Measurements from ENCODE around the gene SS18L1.

The SS18L1 gene

DNA sequence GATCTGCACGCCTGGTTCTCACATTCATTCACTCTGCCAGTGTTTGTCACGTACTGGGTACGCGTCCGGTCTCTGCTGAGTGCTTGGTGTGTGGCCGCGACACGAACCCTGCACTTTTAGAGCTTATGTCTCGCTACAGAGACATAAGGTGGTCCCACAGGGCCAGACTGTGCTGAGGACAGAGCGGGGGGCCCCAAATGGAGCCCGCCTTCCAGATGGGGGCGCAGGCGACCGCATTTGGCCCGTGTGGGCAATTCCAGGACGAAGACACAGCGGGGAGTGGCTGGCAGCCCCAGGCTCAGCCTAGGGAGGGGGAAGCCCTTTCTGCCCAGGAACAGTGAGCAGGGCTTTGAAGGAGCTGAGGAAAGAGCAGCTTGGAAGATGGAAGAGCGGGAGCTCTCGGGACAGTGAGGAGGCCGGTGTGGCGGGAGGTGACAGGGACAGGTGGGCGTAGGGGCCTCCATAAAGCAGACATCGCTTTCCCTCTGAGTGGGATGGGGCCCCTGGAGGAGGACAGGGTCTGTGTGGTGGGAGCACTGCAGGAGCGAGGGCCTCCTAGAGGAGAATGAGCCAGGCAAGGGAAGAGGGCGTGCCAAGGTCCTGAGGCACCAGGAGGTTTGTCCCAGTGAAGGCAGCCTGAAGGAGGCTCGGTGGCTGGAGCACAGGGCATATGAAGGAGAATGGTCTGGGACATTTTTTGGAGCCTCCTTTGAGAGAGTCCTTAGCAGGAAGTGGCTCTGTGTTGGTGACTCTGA, 31.5 kb downstream of the SS18L1 start:
- H3K4me3 ChIP-seq (ENCODE audit: low read length): no peak overlapping the region
- TF ChIP-seq, protein P1, sequence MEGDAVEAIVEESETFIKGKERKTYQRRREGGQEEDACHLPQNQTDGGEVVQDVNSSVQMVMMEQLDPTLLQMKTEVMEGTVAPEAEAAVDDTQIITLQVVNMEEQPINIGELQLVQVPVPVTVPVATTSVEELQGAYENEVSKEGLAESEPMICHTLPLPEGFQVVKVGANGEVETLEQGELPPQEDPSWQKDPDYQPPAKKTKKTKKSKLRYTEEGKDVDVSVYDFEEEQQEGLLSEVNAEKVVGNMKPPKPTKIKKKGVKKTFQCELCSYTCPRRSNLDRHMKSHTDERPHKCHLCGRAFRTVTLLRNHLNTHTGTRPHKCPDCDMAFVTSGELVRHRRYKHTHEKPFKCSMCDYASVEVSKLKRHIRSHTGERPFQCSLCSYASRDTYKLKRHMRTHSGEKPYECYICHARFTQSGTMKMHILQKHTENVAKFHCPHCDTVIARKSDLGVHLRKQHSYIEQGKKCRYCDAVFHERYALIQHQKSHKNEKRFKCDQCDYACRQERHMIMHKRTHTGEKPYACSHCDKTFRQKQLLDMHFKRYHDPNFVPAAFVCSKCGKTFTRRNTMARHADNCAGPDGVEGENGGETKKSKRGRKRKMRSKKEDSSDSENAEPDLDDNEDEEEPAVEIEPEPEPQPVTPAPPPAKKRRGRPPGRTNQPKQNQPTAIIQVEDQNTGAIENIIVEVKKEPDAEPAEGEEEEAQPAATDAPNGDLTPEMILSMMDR (conservative IDR thresholded peaks at IDR 0.05; ENCODE audit: low read length): no peak
- DNase-seq (ENCODE audit: low read depth): no peak

DNA sequence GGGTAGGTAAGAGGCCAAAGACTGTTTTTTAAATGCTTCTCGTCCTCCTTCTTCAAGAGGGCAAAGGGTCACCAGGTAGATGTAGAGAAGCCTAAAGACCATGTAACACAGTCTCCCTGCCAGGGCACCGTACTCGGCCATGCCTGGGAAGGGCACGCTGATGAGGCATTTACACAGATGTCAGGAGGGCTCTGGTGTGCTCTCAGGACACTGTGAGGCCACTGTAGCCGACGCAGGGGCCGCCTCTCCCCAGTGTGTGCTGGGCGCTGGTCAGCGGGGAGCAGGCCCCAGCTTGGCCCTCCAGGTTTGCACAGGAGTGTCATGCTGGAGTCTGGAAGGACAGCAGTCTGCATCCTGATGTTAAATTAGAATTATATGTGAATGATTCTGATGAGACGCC, 32.1 kb downstream of the SS18L1 start:
- no peak overlapping the region for H3K4me3 ChIP-seq (ENCODE audit: low read length)
- TF ChIP-seq, protein P1 (conservative IDR thresholded peaks at IDR 0.05; ENCODE audit: low read length): no peak
- DNase-seq (ENCODE audit: low read depth): no peak

DNA sequence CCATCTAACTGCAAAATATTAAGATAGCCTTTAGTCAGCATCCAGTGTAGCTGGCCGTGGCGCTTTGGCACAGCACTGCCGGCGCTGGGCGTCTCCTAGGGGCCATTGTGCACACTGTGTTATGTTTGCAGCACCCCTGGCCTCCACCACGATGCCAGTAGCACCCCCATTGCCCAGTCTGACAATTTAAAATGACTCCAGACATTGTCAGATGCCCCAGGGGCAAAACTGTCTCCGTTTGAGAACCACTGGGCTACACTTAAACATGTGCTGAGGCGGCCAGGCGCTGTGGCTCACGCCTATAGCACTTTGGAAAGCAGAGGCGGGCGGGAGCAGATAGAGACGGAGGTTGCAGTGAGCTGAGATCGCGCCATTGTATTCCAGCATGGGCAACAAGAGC, 33.3 kb downstream of the SS18L1 start:
- DNase-seq (ENCODE audit: low read depth): no peak
- TF ChIP-seq, protein P1 (conservative IDR thresholded peaks at IDR 0.05; ENCODE audit: low read length): no peak
- H3K4me3 ChIP-seq (ENCODE audit: low read length): no peak overlapping the region

DNA sequence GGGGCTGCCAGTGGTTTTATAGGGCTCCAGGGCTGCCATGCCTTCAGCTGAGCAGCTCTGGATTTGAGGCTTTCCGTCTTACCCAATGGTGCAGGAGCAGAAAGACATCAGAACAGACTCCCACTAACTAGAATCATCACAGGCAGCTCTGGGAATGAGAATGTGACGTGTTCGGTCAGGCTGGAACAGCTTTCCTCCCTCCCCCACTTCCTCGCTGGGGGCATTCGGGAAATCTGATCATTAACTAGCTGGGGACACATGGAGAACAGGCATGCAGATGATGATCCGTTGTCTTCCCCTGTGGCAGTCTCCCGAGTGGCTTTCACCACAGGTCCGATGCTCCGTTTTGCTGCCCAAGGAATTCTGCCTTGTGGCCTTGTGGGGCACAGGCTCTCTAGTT, 33.7 kb downstream of the SS18L1 start:
- TF ChIP-seq, protein P1 (conservative IDR thresholded peaks at IDR 0.05; ENCODE audit: low read length): no peak
- no peak for DNase-seq (ENCODE audit: low read depth)
- H3K4me3 ChIP-seq (ENCODE audit: low read length): no peak overlapping the region

DNA sequence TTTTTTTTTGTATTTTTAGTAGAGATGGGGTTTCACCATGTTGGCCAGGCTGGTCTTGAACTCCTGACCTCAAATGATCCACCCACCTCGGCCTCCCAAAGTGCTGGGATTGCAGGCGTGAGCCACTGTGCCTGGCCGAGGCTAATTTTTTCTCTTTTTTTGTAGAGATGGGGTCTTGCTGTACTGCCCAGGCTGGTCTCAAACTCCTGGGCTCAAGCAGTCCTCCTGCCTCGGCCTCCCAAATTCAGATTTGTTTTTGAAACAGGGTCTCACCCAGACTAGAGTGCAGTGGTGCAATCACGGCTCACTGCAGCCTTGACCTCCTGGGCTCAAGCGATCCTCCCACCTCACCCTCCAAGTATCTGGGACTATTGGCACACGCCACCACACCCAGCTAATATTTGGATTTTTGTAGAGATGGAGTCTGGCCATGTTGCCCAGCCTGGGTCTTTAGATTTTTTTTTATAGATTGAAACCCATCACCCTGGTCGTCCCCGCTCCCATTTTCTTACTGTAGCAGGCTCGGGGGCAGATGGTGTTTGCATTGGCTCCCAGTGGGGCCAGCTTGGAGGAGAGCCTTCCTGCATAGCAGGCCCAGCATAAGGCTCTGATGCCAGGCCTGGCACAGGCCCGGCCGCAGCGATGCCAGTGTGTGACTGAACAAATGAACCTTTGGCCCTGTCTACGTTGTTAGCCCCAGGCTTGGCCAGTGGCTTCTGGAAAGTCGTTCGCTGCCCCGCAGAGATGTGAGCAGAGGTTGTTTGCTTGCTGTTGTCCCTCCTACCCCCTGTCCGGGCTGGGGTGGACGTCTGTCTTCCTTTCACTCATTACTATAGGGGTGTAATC, 35.0 kb downstream of the SS18L1 start:
- no peak for DNase-seq (ENCODE audit: low read depth)
- H3K4me3 ChIP-seq (ENCODE audit: low read length): no peak overlapping the region
- TF ChIP-seq, protein P1 (conservative IDR thresholded peaks at IDR 0.05; ENCODE audit: low read length): no peak

DNA sequence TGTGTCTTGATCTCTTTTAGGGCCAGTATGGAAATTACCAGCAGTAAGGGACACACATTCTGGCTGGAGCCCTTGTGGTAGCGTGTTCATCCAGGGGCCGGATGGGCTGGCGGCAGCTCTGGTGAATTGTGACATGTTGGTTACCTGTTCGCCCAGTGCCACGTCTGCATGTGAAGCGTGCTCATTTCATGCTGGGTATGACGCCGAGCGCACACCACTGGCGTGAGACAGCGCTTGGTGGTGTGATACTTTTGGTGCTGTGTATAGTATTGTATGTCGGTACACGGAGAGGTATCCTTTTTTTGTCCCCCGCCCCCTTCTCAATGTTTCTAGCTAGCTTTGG, 35.6 kb downstream of the SS18L1 start:
- no peak for DNase-seq (ENCODE audit: low read depth)
- H3K4me3 ChIP-seq (ENCODE audit: low read length): no peak overlapping the region
- TF ChIP-seq, protein P1 (conservative IDR thresholded peaks at IDR 0.05; ENCODE audit: low read length): no peak

DNA sequence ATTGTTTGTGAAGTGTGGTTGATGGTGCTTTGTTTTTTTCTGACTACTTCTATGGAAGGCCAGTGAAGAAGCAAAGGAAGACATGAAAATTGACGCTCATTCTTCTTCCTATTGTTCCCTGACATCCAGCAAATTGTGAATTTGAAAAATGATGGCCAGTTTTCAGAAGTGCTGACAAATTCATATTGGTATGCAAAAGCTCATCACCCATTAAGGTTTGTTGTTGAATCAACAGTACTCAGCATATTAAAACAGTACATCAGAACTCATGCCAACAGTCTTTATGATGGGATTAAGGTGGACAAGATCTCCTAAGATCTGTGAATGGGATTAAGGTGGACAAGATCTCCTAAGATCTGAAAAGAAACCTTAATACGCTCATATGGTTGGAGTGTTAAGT, 38.2 kb downstream of the SS18L1 start:
- TF ChIP-seq, protein P1 (conservative IDR thresholded peaks at IDR 0.05; ENCODE audit: low read length): no peak
- DNase-seq (ENCODE audit: low read depth): no peak
- H3K4me3 ChIP-seq (ENCODE audit: low read length): peak overlapping the region; percentile 96
